HG02798 (cell line): ENCODE results near the gene CRIP1.

Experiments
- ATAC-seq: cut with Tn5 transposase; IDR thresholded peaks from one replicate; pipeline ENCODE4 v1.9.1; 2021; ENCODE audit warnings: mild to moderate bottlenecking; ENCODE audit not compliant: unreplicated experiment, poor library complexity

CRIP1 gene

DNA sequence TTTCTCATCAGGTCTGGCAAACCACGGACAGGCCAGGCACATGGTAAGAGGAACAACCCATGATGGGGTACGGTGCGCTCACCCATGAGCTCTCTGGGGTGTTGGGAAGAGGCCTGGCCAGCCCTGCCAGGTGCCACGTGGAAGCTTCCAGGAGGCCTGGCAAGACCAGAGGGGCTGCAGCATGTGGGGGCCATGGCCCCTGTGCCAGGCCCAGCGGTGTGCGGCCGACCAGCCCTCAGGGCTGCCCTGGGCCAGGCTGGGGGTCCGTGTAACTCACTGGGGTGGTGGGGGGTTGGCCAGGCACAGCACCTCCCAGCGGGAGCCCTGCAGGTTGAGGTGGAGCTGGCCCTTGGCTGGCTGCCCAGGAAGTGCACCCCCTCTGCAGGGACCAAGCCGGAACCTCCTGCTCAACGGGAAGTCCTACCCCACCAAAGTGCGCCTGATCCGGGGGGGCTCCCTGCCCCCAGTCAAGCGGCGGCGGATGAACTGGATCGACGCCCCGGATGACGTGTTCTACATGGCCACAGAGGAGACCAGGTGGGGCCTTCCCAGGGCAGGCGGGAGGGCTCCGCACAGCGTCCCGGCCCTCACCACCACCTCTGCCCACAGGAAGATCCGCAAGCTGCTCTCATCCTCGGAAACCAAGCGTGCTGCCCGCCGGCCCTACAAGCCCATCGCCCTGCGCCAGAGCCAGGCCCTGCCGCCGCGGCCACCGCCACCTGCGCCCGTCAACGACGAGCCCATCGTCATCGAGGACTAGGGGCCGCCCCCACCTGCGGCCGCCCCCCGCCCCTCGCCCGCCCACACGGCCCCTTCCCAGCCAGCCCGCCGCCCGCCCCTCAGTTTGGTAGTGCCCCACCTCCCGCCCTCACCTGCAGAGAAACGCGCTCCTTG, 17.0 kb upstream of the CRIP1 start:
- no peak for ATAC-seq

DNA sequence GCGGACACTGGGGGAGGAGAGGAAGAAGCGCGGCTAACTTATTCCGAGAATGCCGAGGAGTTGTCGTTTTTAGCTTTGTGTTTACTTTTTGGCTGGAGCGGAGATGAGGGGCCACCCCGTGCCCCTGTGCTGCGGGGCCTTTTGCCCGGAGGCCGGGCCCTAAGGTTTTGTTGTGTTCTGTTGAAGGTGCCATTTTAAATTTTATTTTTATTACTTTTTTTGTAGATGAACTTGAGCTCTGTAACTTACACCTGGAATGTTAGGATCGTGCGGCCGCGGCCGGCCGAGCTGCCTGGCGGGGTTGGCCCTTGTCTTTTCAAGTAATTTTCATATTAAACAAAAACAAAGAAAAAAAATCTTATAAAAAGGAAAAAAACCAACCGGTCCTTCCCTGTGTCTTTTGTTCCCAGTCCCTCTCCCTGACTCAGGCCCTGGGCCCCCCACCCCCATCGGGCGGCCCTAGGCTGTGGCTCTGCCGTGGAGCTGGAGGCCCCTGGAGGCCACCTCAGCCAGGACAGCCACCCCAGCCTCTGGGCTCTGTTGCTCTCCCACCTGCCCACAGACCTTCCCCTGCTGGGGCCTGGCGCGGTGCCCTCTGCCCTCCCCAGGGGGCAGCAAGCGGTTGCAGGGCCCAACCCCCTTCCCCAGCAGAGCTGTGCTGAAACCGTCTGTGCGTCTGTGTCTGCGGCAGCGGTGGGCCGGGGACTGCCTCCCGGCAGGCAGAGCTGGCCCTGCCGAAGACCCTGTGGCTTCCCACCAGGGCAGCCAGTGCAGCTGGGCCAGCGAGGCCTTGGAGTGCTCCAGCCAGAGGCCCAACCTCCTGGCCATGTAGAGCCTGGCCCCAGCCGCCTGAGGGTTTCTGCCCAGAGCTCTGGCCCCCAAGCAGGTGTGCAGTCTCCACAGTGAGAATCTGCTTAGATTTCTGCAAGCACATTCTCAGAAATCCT, 16.1 kb upstream of the CRIP1 start:
- no peak for ATAC-seq

DNA sequence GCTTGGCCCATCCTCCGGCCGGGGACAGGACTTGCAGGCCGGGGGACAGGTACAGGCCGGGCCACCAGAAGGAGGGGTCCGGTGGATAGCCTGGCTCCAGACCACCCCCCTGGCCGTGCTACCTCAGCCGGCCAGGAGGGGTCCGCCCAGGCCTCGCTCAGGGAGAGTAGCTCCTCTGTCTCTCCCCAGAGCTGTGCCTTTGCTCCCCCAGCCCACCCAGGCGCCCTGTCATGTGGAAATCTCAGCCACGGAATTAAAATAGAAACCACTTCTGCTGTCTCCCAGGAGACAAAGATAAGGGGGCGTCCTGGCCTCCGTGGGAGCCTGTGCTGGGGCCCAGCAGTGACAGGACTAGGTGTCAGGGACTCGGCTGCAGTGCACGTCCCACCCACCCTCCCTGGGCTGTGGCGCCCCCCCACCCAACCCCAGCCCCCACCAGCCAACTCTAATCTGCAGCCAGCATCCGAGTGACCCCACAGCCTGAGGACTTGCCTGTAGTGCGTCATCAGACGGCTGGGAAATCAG, 15.3 kb upstream of the CRIP1 start:
- ATAC-seq = no peak

DNA sequence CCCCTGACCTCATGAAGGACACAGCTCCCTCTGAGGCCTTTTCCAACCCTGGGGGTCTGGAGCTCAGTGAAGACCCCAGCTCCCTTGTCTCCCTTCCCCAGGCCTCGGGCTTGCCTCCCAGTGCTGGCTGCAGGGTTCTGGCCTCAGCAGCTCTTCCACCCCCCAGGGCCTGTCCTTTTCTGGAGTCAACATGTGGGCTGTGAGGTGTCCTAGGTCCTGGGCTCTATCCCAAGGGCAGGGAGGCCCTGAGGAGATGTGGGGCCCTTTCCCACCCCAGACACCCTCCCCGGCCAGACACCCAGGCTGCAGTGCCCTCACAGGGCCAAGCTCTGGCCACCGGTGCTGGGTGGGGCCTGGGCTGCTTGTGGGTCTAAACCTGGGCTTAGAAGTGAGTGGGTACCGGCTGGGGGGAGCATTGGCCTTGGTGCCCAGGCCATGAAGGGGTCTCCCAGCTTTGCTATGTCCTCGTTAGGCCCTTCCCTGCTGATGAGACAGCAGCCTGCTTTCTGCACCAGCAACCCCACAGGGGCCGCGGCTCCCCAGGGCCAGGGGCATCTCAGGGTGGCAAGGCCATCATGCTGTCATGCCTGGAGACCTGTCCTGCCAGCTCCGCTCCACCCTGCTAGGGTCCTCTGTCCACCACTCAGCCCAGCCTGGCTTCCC, 14.7 kb upstream of the CRIP1 start:
- no peak for ATAC-seq

DNA sequence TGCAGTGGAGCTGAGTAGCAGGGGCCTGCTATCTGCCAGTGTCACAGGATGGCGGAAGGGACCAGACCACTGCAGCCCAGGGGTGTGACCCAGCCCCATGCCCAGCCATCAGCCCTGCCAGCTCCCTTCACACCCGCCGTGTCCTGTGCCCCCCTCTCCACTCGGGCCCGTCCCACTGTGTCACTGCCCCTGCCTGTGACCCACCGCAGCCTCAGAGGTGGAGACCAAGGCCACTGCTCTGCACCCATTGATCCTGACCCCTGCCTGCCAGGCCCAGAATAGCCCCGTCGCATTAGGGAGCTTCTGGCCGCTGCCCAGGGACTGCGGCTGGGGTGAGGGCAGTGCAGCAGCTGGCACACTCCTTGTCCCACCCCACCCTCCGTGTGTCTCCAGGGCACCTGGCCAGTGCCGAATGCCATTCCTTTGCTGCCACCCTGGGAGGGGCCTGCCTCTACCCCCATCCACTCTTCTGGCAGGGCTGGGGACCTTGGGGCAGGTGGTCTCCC, 14.1 kb upstream of the CRIP1 start:
- no peak for ATAC-seq

DNA sequence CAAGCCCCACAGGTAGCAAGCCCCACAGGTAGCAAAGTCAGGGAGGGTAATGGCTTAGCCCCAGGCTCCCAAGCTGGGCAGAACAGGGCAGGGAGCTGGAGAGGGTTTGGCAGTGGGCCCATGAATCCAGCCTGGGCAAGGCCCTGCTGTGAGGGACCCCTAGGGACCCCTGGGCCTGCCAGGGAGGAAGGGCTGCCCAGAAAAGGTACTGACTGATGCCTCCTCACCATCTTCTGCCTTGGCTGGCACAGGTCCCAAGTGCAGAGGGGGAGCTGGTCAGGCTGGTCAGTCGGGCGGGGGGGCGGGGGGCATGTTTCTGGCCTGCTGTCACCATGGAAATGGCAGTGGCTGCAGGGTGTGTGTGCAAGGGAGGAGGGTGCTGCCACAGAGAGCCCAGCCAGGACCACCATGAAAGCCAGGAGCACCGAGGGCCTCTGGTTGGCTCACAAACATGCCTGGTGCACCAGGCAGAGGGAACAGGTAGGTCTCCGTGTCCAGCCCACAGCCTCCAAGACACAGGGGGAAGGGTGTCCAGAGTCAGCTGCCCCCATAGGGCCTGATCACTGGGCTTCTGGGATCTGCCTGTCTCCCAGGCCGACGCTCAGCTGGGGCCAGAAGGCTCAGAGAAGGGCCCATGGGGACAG, 13.5 kb upstream of the CRIP1 start:
- ATAC-seq = no peak

DNA sequence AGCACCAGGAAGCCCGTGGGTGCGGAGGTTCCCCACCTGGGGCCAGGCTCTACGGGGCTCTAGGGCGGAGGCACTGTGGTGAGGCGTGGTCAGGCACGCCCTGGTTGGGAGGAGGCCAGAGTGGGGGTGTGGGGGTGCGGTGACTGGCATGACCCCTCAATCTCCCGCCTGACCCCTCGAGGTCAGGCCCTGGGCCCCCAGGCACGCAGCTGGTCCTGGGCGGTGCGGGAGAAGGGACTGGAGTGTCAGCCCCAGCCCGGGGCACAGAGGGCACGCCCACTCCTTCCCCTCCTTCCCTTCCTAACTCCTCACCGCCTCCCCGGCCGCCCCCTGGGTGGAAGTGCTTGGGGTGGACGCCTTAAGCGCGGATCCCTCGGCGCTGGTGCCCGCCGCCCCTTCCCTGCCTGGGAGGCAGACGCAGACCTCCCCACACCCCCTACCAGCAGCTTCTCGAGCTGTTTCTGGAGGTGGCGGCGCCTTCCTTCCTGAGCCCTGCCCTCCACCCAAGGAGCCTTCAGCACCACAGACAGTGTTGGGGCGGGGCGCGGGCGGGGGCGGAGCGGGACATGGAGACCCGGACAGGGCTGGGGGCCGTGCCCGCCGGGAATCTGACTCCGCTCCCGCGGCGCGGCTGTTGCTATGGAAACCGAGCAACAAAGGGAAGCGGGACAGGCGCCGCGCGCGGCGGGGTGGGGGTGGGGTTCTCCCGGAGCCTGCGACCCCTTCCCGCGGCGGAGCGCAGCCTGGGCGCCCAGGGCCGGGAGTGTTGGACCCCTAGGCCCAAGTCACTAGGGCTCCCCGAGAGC, 12.8 kb upstream of the CRIP1 start:
- ATAC-seq = peak; percentile 27

DNA sequence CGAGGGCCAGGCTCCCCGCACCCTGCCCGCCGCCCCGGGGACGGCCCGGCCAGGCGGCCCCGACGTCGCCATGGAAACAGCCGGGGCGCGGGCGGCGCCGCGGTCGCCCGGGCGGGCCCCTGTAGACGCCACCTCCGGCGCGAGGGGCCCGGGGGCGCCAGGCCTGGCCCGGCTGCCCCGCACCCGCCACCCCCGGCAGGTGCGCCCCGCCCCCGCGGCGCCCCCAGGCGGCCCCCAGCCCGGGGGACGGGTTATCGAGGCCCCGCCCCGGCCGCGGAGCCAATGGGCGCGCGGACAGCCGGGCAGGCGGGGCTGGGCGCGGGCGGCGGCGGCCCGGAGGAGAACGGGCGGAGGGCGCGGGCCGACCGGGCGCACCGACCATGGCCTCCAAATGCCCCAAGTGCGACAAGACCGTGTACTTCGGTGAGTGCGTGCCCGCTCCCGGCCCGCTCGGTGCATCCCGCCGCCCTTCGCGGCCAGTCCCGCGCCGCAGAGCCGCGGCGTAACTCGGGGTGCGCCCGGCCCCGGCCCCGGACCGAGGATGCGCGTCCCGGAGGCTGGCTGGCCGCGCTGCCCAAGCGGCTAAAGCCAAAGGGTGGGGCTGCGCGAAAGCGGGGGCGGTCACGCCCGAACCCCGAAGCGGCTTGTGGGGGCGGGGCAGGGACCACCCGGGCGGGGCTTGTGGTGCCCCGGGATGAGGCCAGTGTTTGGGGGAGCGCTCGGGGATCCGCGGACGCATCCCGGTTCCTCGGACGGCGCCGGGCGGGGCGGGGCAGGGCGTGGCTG, 12.0 kb upstream of the CRIP1 start, which contains the start of gene CRIP2:
Gene CRIP2, plus strand, starts transcription at position 339 of the 786 bp plus-strand sequence. Its CDS starts 42 bp downstream, at position 381.
- peak; percentile 40 for ATAC-seq

DNA sequence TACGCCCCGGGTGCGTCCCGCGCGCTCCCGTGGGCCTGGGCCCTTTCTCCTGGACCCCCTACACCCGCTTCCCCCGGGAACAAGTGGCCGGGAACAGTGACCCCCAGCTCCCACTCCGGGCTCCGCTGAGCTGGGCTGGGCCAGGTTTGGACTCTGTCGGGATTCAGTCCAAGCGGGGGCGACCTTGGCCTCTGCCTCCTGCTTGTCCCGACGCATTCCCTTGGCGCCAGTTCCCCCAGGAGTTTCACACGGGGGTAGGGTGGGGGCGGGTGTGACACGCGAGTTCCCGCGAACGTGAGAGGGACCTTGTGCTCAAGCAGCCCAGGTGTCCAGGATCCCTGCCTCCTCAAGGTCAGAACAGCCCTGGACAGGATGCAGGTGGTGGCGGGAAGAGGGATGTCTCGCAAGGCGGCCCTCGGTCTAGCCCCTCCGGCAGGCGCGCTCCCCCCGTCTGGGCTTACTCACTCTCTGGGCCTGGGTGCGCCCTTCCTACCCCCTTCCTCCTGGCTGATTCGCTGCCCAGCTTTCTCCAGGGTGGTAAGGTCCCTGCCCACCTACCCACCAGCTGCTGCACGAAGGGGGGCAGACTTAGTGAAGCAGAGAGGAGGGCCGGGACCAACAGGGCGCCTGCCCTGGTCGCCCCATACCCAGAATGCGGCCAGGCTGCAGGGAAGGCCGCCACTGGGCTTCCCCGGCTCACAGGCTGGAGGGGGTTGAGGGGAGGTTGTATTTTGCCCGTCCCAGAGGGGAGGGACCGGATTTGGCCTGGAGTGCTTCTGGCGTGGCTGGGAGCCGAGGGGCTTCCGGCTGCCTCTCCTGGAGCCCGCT, 11.2 kb upstream of the CRIP1 start:
- no peak for ATAC-seq

DNA sequence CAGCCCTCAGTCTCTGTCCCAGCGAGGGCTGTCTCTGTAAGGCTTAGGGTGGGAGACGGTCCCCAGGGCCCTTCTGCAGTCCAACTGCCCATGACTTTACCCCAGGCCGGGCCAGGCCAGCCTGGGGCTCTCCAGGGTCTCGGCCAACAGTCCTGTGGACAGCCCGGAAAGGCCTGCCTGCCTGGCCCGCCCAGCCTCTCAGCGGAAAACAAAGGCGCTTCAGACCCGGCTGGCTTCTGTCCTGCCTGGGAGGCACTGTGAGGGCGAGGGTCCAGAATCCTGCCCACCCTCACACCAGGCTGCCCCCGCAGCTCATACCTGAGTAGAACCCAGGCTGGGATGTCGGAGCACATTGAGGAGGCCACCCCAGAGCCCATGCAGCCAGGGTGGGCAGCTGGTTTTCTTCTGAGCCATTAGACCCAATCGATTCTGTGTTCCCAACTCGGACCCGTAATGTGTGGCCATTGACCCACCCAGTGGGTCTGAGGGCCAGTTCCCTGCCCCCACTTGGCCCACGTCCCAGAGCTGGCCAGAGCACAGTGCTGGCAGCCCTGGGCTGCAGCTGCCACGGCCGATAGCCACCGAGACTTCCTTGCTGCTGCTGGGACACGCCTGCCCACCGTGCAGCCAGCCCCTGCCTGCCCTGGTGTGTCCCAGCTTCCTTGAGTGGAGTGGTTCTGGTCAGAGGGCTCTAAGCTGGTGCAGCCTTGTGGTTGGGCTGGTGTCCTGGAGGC, 10.4 kb upstream of the CRIP1 start:
- ATAC-seq = no peak

DNA sequence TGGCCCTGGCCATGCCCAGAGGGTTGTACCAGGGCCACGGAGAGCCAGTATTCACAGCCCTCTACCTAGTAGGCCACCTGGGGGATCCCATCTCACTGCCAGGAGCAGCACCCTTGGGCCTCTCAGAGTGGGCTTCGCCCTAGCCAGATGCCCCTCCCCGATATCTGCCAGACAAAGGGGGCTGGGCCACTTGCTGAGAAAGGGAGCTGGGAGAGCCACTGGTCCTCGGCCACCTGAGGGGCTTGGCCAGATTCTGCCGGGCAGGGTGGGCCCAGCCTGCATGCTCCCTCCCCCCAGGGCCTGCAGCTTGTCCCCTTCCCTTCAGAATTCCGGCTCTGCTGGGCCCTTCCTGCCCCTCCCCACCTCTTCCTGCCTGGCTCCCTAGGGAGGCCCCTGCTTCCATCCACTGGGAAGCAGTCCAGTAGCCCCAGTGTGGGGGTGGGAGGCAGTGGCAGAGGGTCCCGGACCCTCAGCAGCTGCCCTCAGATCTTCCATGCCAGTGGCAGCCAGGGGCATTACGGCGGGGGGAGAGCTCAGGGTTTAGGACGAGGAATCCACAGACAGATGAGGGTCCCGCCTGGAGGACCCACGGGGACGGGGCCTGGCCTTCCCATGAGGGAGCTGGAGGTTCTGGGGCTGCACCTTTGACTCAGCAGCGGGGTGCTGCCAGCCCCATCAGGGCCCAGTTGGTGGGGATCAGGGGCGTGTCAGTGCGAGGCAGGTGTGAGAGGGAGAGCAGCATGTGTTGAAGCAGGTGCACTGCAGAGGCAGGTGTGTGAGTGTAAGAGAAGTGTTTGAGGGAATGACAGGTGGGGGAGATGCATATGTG, 9.6 kb upstream of the CRIP1 start:
- no peak for ATAC-seq

DNA sequence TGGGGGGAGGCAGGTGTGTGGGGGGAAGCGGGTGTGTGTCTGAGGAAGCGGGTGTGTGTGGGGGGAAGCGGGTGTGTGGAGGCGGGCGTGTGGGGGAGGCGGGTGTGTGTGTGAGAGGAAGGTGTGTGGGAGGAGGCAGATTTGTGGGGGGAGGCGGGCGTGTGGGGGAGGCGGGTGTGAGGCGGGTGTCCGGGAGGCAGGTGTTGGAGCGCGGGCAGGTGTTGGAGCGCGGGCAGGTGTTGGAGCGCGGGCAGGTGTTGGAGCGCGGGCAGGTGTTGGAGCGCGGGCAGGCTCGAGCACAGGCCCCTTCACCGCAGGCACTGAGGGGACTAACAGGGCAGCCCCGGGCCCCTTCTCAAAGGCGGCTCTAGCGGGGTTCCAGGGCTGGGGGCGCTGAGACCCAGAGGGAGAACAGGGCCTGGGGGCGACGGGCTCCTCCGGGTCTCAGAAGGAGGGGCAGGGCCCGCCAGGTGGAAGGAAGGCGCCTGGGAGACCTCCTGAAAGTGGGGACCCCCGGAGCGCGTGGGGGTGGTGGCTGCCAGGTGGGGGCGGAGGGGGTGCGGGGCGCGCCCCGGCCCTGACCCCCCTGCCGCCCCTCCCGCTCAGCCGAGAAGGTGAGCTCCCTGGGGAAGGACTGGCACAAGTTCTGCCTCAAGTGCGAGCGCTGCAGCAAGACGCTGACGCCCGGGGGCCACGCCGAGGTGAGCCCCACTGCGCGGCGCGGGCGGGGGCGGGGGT, 8.9 kb upstream of the CRIP1 start:
- ATAC-seq = no peak

DNA sequence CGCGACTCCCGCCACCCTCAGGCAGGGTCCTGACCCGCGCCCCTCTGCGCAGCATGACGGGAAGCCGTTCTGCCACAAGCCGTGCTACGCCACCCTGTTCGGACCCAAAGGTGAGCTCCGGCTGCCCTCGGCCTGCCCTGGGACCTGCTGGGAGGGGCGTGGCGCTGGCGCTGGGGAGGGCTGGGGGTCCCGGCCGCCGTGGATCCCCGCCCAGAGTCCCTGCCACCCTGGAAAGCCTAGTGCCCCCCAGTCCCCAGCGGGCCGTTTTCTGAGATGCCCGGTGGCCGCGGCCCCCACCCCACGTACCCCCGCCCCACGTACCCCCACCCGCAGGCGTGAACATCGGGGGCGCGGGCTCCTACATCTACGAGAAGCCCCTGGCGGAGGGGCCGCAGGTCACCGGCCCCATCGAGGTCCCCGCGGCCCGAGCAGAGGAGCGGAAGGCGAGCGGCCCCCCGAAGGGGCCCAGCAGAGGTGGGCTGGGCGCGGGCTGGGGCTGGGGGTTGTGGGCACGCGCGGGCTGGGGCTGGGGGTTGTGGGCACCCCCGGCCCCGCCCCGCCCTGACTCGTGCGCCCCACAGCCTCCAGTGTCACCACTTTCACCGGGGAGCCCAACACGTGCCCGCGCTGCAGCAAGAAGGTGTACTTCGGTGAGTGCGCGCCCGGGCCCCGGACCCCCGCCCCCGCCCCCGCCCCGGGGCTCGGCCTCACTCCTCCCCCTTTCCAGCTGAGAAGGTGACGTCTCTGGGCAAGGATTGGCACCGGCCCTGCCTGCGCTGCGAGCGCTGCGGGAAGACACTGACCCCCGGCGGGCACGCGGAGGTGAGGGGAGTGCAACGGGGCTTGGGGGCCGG, 8.1 kb upstream of the CRIP1 start:
- ATAC-seq = no peak
